Stimulated activated naive B cell treated with anti-CD40 and anti-IgM and Interleukin-4, amounts not matched to agents 10 μg/mL and 1 μg/mL and 100 μg/mL, for 72 hours (primary cell): ENCODE results near the gene SPTBN5.
A peak's percentile ranks its signal among the peaks of the same experiment; 100 is the strongest.

Source experiments
- ATAC-seq, 2 donors: fragments of 150-1000 bp; cut with Tn5 transposase; replicated peaks; 2 replicates each; pipeline ENCODE4 v1.10.0; 2021; ENCODE audit warnings: moderate library complexity in 1 of 2
- DNase-seq: peaks from one replicate; pipeline ENCODE4 v3.0.0; 2021
- H3K27ac Mint-ChIP-seq: one replicate; pipeline ENCODE4 v1.8.0; 2022; ENCODE audit warnings: mild to moderate bottlenecking, mixed read lengths
- H3K27me3 Mint-ChIP-seq, 2 donors: one replicate each; pipeline ENCODE4 v1.8.0; 2022; ENCODE audit warnings: mixed read lengths in 2 of 2
- H3K36me3 Mint-ChIP-seq, 2 donors: one replicate each; pipeline ENCODE4 v1.8.0; 2022; ENCODE audit warnings: mixed read lengths in 2 of 2, mild to moderate bottlenecking in 1 of 2
- H3K4me1 Mint-ChIP-seq, 2 donors: one replicate each; pipeline ENCODE4 v1.8.0; 2022; ENCODE audit warnings: mixed read lengths in 2 of 2, mild to moderate bottlenecking in 1 of 2
- H3K4me3 Mint-ChIP-seq, 2 donors: one replicate each; pipeline ENCODE4 v1.8.0; 2022; ENCODE audit warnings: mild to moderate bottlenecking in 2 of 2, mixed read lengths in 2 of 2, moderate library complexity in 1 of 2
- H3K9me3 Mint-ChIP-seq, 2 donors: one replicate each; pipeline ENCODE4 v1.8.0; 2022; ENCODE audit warnings: mixed read lengths in 2 of 2, mild to moderate bottlenecking in 1 of 2

Gene SPTBN5

GRCh38 chr15:41812820-41813375, 81.0 kb downstream of the SPTBN5 start:
- Mint-ChIP-seq H3K27me3 (no peaks in the 10 kb centered on the region), H3K4me1 (peaks cover 12 to 29% of the 10 kb centered on the region in 2 donors), H3K36me3 (peaks cover 38 to 56% of the 10 kb centered on the region in 2 donors), H3K9me3 (no peaks in the 10 kb centered on the region), H3K27ac (no peak overlapping the region), H3K4me3 (no peak overlapping the region)
- no peak for DNase-seq
- ATAC-seq, result no peak

DNA sequence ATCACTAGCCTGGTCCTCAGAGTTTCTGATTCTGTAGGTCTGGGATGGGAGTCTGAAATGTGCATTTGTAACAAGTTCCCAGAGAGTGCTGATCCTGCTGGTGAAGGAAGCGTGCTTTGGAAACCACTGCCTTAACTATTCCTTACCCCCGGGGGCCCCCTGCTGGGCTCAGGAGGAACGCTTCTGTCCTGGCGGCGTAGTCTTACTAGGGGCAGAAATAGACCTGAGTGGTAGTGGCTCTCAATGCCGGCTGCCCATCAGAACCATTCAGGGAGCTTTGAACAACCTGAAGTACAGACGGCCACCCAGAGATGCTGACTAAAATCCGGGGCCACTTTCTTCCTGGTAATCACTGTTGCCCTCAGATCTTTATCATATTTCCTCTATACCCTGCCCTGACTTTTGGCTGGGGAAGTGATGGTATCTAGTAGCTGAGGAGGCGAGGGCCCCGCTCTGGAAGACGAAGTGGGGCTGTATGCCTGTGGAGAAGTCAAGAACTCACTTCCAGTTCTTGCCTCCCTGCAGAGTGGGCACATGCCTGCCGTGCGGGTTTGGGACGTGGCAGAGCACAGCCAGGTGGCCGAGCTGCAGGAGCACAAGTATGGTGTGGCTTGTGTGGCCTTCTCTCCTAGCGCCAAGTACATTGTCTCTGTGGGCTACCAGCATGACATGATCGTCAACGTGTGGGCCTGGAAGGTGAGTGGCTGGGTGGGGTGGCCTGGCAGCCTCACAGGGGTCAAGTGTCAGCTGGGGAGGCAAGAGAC, 82.2 kb downstream of the SPTBN5 start:
- Mint-ChIP-seq H3K4me3 (no peak overlapping the region), H3K27me3 (no peaks in the 10 kb centered on the region), H3K9me3 (no peaks in the 10 kb centered on the region), H3K27ac (no peak overlapping the region), H3K36me3 (peaks cover 29 to 47% of the 10 kb centered on the region in 2 donors), H3K4me1 (peaks cover 12 to 29% of the 10 kb centered on the region in 2 donors)
- ATAC-seq (peak; percentile 88 to 89), DNase-seq (peak; percentile 61)

DNA sequence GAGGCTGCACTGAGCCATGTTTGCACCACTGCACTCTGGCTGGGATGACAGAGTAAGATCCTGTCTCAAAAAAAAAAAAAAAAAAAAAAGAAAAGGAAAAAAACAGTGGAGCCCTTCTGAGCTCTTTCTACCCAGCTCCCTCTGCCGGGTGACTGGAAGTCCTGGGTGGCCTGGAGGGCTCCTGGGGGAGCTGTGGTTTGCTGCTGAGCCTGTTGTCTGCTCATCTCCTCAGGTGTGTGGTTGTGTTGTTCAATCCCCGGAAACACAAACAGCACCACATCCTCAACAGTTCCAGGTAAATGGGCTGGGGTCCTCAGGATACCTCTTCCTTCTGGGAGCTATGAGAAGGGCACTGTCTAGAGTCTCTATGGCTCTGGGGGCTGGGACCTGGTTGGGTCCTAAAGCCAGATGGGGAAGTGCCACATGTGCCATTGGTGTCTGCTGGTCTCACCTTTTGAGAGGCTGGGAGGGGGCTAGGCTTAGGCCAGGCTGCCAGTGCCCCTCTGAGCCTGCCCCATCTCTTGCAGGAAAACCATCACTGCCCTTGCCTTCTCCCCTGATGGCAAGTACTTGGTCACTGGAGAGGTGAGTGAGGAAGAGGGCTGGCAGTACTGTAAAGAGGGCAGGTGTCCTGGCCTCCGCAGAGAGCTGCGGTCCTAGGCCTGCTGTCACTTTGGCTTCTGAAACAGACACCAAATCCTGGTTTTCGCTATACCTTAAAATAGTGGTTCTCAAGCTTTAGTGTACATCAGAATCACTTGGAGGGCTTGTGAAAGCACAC, 83.0 kb downstream of the SPTBN5 start:
- H3K9me3 Mint-ChIP-seq, result no peaks in the 10 kb centered on the region
- DNase-seq (no peak), ATAC-seq (peak; percentile 11 to 33)
- no peaks in the 10 kb centered on the region for H3K27me3 Mint-ChIP-seq
- H3K4me3 Mint-ChIP-seq, result no peak overlapping the region
- H3K4me1 Mint-ChIP-seq, result peaks cover 12 to 29% of the 10 kb centered on the region in 2 donors
- peaks cover 23 to 39% of the 10 kb centered on the region in 2 donors for H3K36me3 Mint-ChIP-seq
- H3K27ac Mint-ChIP-seq, result no peak overlapping the region

- Mint-ChIP-seq H3K27ac (peak overlapping the region; percentile 14), H3K36me3 (peaks cover 19 to 33% of the 10 kb centered on the region in 2 donors), H3K9me3 (no peaks in the 10 kb centered on the region), H3K4me3 (no peak overlapping the region), H3K4me1 (peaks cover 14 to 34% of the 10 kb centered on the region in 2 donors), H3K27me3 (no peaks in the 10 kb centered on the region)
- ATAC-seq, result no peak
- DNase-seq, result no peak
Measured at GRCh38 chr15:41809526-41810220, 84.2 kb downstream of the SPTBN5 start.

DNA sequence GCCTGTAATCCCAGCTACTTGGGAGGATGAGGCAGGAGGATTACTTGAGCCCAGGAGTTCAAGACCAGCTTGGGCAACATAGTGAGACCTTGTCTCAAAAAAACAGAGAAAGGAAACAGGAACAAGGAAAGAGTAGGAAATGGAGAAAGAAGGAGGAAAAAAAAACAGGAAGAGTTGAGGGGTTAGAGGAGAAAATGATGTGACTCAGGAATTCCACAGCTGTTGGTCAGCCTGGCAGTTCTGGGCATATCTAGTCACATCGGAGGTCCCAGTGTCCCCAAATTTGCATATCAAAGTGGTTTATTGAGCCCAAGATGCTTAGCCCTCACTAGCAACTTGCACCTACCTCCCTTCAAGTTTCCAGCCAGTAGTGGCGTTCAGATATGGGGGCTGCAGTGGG, 84.7 kb downstream of the SPTBN5 start:
- Mint-ChIP-seq H3K27me3 (no peaks in the 10 kb centered on the region), H3K36me3 (peaks cover 19 to 33% of the 10 kb centered on the region in 2 donors), H3K4me3 (no peak overlapping the region), H3K27ac (no peak overlapping the region), H3K4me1 (peaks cover 17 to 39% of the 10 kb centered on the region in 2 donors), H3K9me3 (no peaks in the 10 kb centered on the region)
- DNase-seq, result no peak
- ATAC-seq, result no peak

DNA sequence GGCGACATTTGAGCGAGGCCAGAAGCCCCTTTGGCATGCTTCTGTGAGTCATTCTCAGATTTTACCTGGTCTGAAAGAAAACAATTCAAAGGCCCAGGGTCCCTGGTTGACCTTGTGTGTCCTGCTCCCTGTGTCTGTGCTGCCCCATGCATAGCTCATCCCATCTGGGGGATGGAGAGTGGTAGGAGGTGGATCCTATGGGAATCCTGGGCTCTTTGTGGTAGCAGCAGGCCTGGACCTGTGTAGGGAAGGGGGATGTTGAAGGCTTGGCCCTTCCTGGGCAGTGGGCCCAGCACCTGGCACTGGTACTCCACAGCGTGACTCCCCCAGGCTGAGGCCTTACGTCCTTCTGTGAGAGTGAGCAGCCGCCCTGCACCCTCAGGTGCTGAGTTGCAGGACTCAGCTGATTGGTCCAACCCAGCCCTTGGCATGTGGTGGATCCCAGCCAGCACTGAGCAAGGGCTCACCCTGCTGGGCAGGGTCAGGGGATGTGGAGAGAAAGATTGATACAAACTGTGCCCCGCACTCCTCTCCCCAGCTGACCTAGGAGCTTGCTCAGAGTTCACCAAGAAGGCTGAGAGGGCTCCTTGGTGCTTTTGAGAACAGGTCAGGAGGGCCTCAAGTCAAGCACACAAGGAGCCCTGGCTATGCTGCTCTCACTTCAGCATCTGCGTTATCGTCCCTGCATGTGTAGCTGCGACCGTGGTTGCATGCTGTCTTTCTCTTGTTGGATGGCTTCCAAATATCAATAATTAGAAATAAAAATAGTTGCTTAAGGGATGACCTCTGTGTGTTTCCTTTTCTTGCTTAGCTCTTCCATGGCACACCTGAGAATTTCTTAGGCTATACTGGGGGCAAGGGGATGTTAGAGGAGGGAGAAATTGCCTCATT, 87.3 kb downstream of the SPTBN5 start:
- Mint-ChIP-seq H3K27me3 (no peaks in the 10 kb centered on the region), H3K36me3 (peaks cover 10 to 22% of the 10 kb centered on the region in 2 donors), H3K4me1 (peaks cover 17 to 37% of the 10 kb centered on the region in 2 donors), H3K9me3 (no peaks in the 10 kb centered on the region), H3K27ac (no peak overlapping the region), H3K4me3 (no peak overlapping the region)
- ATAC-seq (peak; percentile 26 to 43), DNase-seq (no peak)

DNA sequence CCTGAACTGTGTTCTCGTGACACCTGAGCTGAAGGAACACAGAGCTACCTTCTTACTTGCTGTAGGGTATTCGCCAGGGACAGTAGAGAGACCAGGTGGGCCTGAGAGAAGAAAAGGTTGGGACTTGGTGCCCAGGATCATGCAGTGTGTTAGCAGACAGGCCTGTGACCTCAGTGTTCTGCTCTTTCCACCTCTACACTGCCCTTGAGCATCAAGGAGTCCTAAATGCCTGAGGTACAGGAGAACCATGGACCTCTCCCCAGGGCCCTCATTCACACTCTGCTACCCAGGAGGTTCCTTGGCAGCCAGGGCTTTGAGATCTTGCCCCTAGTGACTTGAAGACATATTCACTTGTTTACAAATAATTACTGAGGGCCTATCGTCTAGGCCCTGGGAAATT, 88.1 kb downstream of the SPTBN5 start:
- peak overlapping the region; percentile 59 for H3K27ac Mint-ChIP-seq

GRCh38 chr15:41804916-41805666, 88.8 kb downstream of the SPTBN5 start:
- Mint-ChIP-seq H3K36me3 (peaks cover 25 to 34% of the 10 kb centered on the region in 2 donors), H3K4me1 (peaks cover 16 to 32% of the 10 kb centered on the region in 2 donors), H3K4me3 (no peak overlapping the region), H3K27me3 (no peaks in the 10 kb centered on the region), H3K27ac (peak overlapping the region; percentile 22), H3K9me3 (no peaks in the 10 kb centered on the region)
- no peak for DNase-seq
- ATAC-seq, result no peak

More for the DNA sequence above, 88.1 kb downstream of the SPTBN5 start:
- ATAC-seq (no peak), DNase-seq (no peak)
- H3K9me3 Mint-ChIP-seq, result no peaks in the 10 kb centered on the region
- H3K4me1 Mint-ChIP-seq, result peaks cover 14 to 30% of the 10 kb centered on the region in 2 donors
- H3K4me3 Mint-ChIP-seq, result no peak overlapping the region
- no peaks in the 10 kb centered on the region for H3K27me3 Mint-ChIP-seq
- H3K36me3 Mint-ChIP-seq, result peaks cover 19 to 30% of the 10 kb centered on the region in 2 donors

GRCh38 chr15:41804361-41804760, 89.5 kb downstream of the SPTBN5 start:
- H3K4me1 Mint-ChIP-seq, result peaks cover 16 to 32% of the 10 kb centered on the region in 2 donors
- no peaks in the 10 kb centered on the region for H3K27me3 Mint-ChIP-seq
- no peaks in the 10 kb centered on the region for H3K9me3 Mint-ChIP-seq
- no peak overlapping the region for H3K4me3 Mint-ChIP-seq
- H3K27ac Mint-ChIP-seq, result no peak overlapping the region
- peaks cover 30 to 34% of the 10 kb centered on the region in 2 donors for H3K36me3 Mint-ChIP-seq
- ATAC-seq (no peak), DNase-seq (no peak)

DNA sequence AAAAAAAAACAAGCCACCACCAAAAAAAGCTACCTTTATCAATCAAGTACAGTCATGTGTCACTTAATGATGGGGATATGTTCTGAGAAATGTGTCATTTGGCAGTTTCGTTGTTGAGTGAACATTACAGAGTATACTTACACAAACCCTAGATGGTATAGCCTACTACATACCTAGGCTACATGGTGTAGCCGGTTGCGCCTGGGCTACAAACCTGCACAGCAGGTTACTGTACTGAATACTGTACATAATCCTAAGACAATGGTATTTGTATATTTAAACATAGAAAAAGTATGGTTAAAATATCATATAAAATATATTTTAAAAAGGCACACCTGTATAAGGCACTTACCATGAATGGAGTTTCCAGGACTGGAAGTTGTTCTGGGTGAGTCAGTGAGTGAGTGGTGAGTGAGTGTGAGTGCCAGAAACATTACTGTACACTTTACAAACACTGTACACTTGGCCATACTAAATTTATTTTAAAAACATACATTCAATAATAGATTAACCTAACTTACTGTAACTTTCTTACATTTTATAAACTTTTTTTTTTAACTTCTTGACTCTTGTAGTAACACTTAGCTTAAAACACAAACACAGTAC, 91.9 kb downstream of the SPTBN5 start:
- no peaks in the 10 kb centered on the region for H3K9me3 Mint-ChIP-seq
- ATAC-seq (no peak), DNase-seq (no peak)

DNA sequence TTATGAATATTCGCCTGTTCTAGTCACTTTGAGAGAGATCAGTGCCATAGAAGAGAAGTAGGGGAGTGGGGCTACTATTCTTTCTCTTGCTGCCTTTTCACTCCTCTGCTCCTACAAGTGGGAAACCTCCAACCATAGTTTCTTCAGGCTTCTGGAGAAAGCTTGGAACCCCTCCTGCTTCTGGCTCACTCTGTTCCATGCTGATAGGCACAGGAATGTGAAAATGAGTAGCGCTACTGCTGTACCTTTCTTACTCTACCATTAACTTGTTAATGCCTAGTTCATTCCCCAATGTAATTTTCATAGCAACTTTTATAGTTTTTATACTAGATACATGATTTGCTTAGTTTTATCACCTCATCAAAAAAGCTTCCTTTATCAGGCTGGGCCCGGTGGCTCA, 92.7 kb downstream of the SPTBN5 start:
- H3K9me3 Mint-ChIP-seq, result no peaks in the 10 kb centered on the region
- ATAC-seq (no peak), DNase-seq (no peak)
- no peak overlapping the region for H3K4me3 Mint-ChIP-seq
- H3K27ac Mint-ChIP-seq, result no peak overlapping the region
- H3K27me3 Mint-ChIP-seq, result no peaks in the 10 kb centered on the region
- peaks cover 25 to 33% of the 10 kb centered on the region in 2 donors for H3K36me3 Mint-ChIP-seq
- peaks cover 39 to 56% of the 10 kb centered on the region in 2 donors for H3K4me1 Mint-ChIP-seq

More for the DNA sequence above, 91.9 kb downstream of the SPTBN5 start:
- Mint-ChIP-seq H3K27ac (no peak overlapping the region), H3K36me3 (peaks cover 27 to 34% of the 10 kb centered on the region in 2 donors), H3K27me3 (no peaks in the 10 kb centered on the region), H3K4me3 (no peak overlapping the region), H3K4me1 (peaks cover 34 to 48% of the 10 kb centered on the region in 2 donors)

GRCh38 chr15:41799488-41799805, 94.4 kb downstream of the SPTBN5 start:
- peak overlapping the region in 1 of 2 donors; percentile 60 for H3K4me3 Mint-ChIP-seq
- H3K9me3 Mint-ChIP-seq, result peaks cover 2 to 4% of the 10 kb centered on the region in 2 donors
- peak overlapping the region; percentile 72 for H3K27ac Mint-ChIP-seq
- DNase-seq (peak; percentile 44), ATAC-seq (no peak)
- H3K4me1 Mint-ChIP-seq, result peaks cover 42 to 66% of the 10 kb centered on the region in 2 donors
- H3K36me3 Mint-ChIP-seq, result peaks cover 26 to 32% of the 10 kb centered on the region in 2 donors
- no peaks in the 10 kb centered on the region for H3K27me3 Mint-ChIP-seq
